Measurements from ENCODE around the gene RTKN. TPM values are rescaled to one million over a fixed set of nuclear protein-coding genes. Genes with fewer than 3 reads are reported as not detected.

Gene RTKN
- total and polyA plus RNA-seq, 9 of the 15 experiments (the other 6 are each of a cell fraction or from before 2014, with no cell fraction given), result 0.14 to 6.9 (median 3.6) TPM

DNA sequence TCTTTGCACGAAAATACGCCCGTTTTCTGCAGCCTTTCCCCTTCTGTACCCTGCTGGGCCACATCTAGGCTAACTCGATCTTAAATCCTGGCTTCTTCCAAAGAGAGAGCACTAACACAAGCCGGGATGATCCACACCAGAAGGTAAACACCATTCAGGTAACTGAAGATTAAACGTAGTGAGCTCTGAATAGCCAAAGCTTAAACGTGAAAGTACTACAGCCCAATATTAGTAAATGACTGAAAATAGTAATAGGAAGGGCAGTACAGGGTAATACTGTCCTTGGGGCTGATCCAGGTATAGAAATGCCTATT, 31.2 kb upstream of the RTKN start (continued):
- TF ChIP-seq, protein P1, sequence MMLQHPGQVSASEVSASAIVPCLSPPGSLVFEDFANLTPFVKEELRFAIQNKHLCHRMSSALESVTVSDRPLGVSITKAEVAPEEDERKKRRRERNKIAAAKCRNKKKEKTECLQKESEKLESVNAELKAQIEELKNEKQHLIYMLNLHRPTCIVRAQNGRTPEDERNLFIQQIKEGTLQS (IDR thresholded peaks at IDR 0.05), result no peak
- TF ChIP-seq, protein P1 (CRISPR knock-in tag; conservative IDR thresholded peaks at IDR 0.05), result no peak
- TF ChIP-seq DMBX1 (CRISPR knock-in tag; IDR thresholded peaks at IDR 0.05; ENCODE audit: borderline replicate concordance), result no peak
- no peak for TF ChIP-seq ZZZ3 (IDR thresholded peaks at IDR 0.05)
- no peak for TF ChIP-seq BCL6 (CRISPR knock-in tag; IDR thresholded peaks at IDR 0.05)
- TF ChIP-seq NELFE (IDR thresholded peaks at IDR 0.05; ENCODE audit: insufficient read depth, insufficient read length), result no peak
- no peak for TF ChIP-seq ZNF184 (CRISPR knock-in tag; IDR thresholded peaks at IDR 0.05)
- TF ChIP-seq ZNF197 (CRISPR knock-in tag; IDR thresholded peaks at IDR 0.05; ENCODE audit: low read depth), result 0 out of 2 replicates have a peak, but pooled peaks have one; percentile 20
- TF ChIP-seq POLR2AphosphoS2 (IDR thresholded peaks at IDR 0.05; ENCODE audit: low read length), result no peak
- peak; percentile 46 to 68 for TF ChIP-seq FOXK2 (conservative IDR thresholded peaks at IDR 0.05 in 1 of 2, IDR thresholded peaks at IDR 0.05 in 1 of 2; ENCODE audit: low read depth in 2 of 2)
- no peak for TF ChIP-seq STAG1 (CRISPR knock-in tag; IDR thresholded peaks at IDR 0.05; ENCODE audit: borderline replicate concordance)
- no peak for TF ChIP-seq DPF2 (IDR thresholded peaks at IDR 0.05)
- no peak for TF ChIP-seq ERF (CRISPR knock-in tag; IDR thresholded peaks at IDR 0.05)
- TF ChIP-seq FIP1L1 (IDR thresholded peaks at IDR 0.05; ENCODE audit: low read depth, low read length, poor library complexity, severe bottlenecking), result no peak
- TF ChIP-seq KAT2B (IDR thresholded peaks at IDR 0.05; ENCODE audit: low read depth, low read length), result no peak

Data from K562 (cell line).